Lower lobe of right lung (tissue), 2 donors: Measurements from ENCODE around the gene DYRK1A. TPM values are rescaled to one million over a fixed set of nuclear protein-coding genes. Genes with fewer than 3 reads are reported as not detected.

Experiments used
- ATAC-seq, 2 donors: fragments of 200-7000 bp; cut with Tn5 transposase; one replicate each; pipeline ENCODE4 v1.9.1; 2020 to 2022; ENCODE audit warnings: mild to moderate bottlenecking in 2 of 2, moderate library complexity in 2 of 2
- DNase-seq: peaks from one replicate; pipeline ENCODE4 v3.0.0-alpha.2; 2020
- H3K27ac ChIP-seq: fragments of 200-600 bp; one replicate; pipeline ENCODE4 v1.8.0; 2022
- H3K27me3 ChIP-seq: fragments of 200-600 bp; one replicate; pipeline ENCODE4 v1.8.0; 2022; ENCODE audit warnings: low read depth
- H3K36me3 ChIP-seq: fragments of 200-600 bp; one replicate; pipeline ENCODE4 v1.8.0; 2022; ENCODE audit warnings: mild to moderate bottlenecking
- H3K4me1 ChIP-seq: fragments of 200-600 bp; one replicate; pipeline ENCODE4 v1.8.0; 2022
- H3K4me3 ChIP-seq: fragments of 200-600 bp; one replicate; pipeline ENCODE4 v1.8.0; 2022; ENCODE audit warnings: mild to moderate bottlenecking
- H3K9me3 ChIP-seq: fragments of 200-600 bp; one replicate; pipeline ENCODE4 v1.8.0; 2022
- CTCF ChIP-seq: fragments of 200-600 bp; IDR thresholded peaks from one replicate; pipeline ENCODE4 v1.8.0; 2022; ENCODE audit warnings: antibody characterized with exemption, mild to moderate bottlenecking
- intact Hi-C: fragments of 100-400 bp; cut with DNase I; formaldehyde crosslinking; loops from one replicate; pipeline ENCODE4 v1.11.0; 2022
- total RNA-seq: library from RNA; stranded (reverse); fragmentation: NEBNext Ultra II Directional; extraction: Animal tissue kit (Norgen Biotek cat#: 25700); gene quantifications from one replicate; pipeline ENCODE4 v1.2.1, GENCODE V29; 2021
- donor health status: DM: no; HTN: yes; CAD: no; lungs with severe emphysema.

The DYRK1A gene
- total RNA-seq, 1 donor from 2014 or later: 67.7 TPM

GRCh38 chr21:37532868-37533780, 166.6 kb downstream of the DYRK1A start:
- no peak overlapping the region for H3K27ac ChIP-seq
- H3K4me1 ChIP-seq: peaks cover 13% of the 10 kb centered on the region
- intact Hi-C loops: no loop called here
- H3K27me3 ChIP-seq: peaks cover 10% of the 10 kb centered on the region
- no peaks in the 10 kb centered on the region for H3K9me3 ChIP-seq
- DNase-seq: no peak
- peak; percentile 73 to 85 for ATAC-seq
- no peak overlapping the region for H3K4me3 ChIP-seq
- H3K36me3 ChIP-seq: no peaks in the 10 kb centered on the region
- no peak for TF ChIP-seq CTCF

GRCh38 chr21:37534431-37534830, 167.9 kb downstream of the DYRK1A start:
- no peak for TF ChIP-seq CTCF
- DNase-seq (no peak), ATAC-seq (no peak)
- intact Hi-C loops: no loop called here
- Histone ChIP-seq H3K27me3 (peaks cover 10% of the 10 kb centered on the region), H3K27ac (no peak overlapping the region), H3K36me3 (no peaks in the 10 kb centered on the region), H3K4me3 (no peak overlapping the region), H3K4me1 (peaks cover 13% of the 10 kb centered on the region), H3K9me3 (no peaks in the 10 kb centered on the region)

GRCh38 chr21:37535130-37535529, 168.6 kb downstream of the DYRK1A start:
- DNase-seq: no peak
- no peaks in the 10 kb centered on the region for H3K9me3 ChIP-seq
- intact Hi-C loops: no loop called here
- peaks cover 10% of the 10 kb centered on the region for H3K27me3 ChIP-seq
- H3K27ac ChIP-seq: no peak overlapping the region
- no peak overlapping the region for H3K4me3 ChIP-seq
- H3K4me1 ChIP-seq: peaks cover 13% of the 10 kb centered on the region
- no peaks in the 10 kb centered on the region for H3K36me3 ChIP-seq
- ATAC-seq: no peak
- TF ChIP-seq CTCF: no peak

- intact Hi-C loops: no loop called here
- H3K36me3 ChIP-seq: no peaks in the 10 kb centered on the region
- no peaks in the 10 kb centered on the region for H3K9me3 ChIP-seq
- H3K4me1 ChIP-seq: peaks cover 12% of the 10 kb centered on the region
- ATAC-seq (no peak), DNase-seq (no peak)
- TF ChIP-seq CTCF: no peak
- peaks cover 10% of the 10 kb centered on the region for H3K27me3 ChIP-seq
- no peak overlapping the region for H3K27ac ChIP-seq
- no peak overlapping the region for H3K4me3 ChIP-seq
These were observed 169.1 kb downstream of the DYRK1A start for GRCh38 chr21:37535672-37536071.

GRCh38 chr21:37536616-37537278, 170.2 kb downstream of the DYRK1A start:
- Histone ChIP-seq H3K4me3 (no peak overlapping the region), H3K27ac (no peak overlapping the region), H3K36me3 (no peaks in the 10 kb centered on the region), H3K9me3 (no peaks in the 10 kb centered on the region), H3K4me1 (peaks cover 2% of the 10 kb centered on the region), H3K27me3 (peaks cover 6% of the 10 kb centered on the region)
- no peak for ATAC-seq
- no peak for DNase-seq
- intact Hi-C loops: no loop called here
- TF ChIP-seq CTCF: no peak
